ENCODE measurements around the gene ADARB1. TPM values are rescaled to one million over a fixed set of nuclear protein-coding genes. Genes with fewer than 3 reads are reported as not detected.

Gene ADARB1
- polyA plus RNA-seq, 1 donor (not counting 4 experiments of a cell fraction or from before 2014, with no cell fraction given): 13.0 TPM

DNA sequence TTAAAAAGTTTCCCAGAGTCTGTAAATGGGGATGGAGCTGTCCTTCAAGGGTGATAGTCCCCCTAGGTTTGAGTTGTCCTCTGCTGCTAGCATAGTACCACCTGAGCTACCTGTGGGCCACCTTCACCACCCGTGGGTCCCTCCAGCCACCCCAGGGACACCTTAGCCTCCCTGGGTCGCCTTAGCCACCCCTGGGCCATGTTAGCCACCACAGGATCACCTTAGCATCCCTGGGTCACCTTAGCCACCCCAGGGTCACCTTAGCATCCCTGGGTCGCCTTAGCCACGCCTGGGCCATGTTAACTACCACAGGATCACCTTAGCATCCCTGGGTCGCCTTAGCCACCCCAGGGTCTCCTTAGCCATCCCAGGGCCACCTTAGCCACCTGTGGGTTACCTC is 67.1 kb downstream of the ADARB1 start:
- DNase-seq (ENCODE audit: low read depth, low spot score): no peak
- no peak overlapping the region for H3K4me3 ChIP-seq (ENCODE audit: control insufficient read depth in 2 of 3, extremely low read depth in 1 of 3, insufficient read depth in 2 of 3, low read depth in 1 of 3, low read length in 3 of 3)
- H3K36me3 ChIP-seq (ENCODE audit: control insufficient read depth in 2 of 2, extremely low read depth in 1 of 2, insufficient read depth in 2 of 2, low read length in 2 of 2): peaks cover 9 to 11% of the 10 kb centered on the region in 2 experiments
- H3K9ac ChIP-seq (ENCODE audit: control insufficient read depth, extremely low read depth, insufficient read depth, low read length): no peak overlapping the region
- H3K4me1 ChIP-seq (ENCODE audit: control insufficient read depth, extremely low read depth, insufficient read depth, low read length): peaks cover 3% of the 10 kb centered on the region
- H3K9me3 ChIP-seq (ENCODE audit: control insufficient read depth, low read depth, low read length): no peaks in the 10 kb centered on the region
- H3K4me2 ChIP-seq (ENCODE audit: control insufficient read depth, extremely low read depth, insufficient read depth, low read depth, low read length): no peak overlapping the region
- no peaks in the 10 kb centered on the region for H4K20me1 ChIP-seq (ENCODE audit: control insufficient read depth, extremely low read depth, insufficient read depth, low read length)
- no peaks in the 10 kb centered on the region for H3K9me1 ChIP-seq (ENCODE audit: control insufficient read depth, extremely low read depth, insufficient read depth, low read length)
- no peak for FAIRE-seq
- no peaks in the 10 kb centered on the region for H3K79me2 ChIP-seq (ENCODE audit: control insufficient read depth, insufficient read depth, low read length)
- no peaks in the 10 kb centered on the region for H3K27me3 ChIP-seq (ENCODE audit: control insufficient read depth, extremely low read depth, insufficient read depth, low read length)
- H2AFZ ChIP-seq (ENCODE audit: control insufficient read depth, low read length): no peak overlapping the region
- dilution Hi-C loops (cut with MboI; ENCODE audit: extremely low pct_ligation_motif_present, low sequenced_read_pairs): no loop called here
- no peak for TF ChIP-seq EZH2 (IDR thresholded peaks at IDR 0.05; ENCODE audit: low read length)
- TF ChIP-seq, protein P1, sequence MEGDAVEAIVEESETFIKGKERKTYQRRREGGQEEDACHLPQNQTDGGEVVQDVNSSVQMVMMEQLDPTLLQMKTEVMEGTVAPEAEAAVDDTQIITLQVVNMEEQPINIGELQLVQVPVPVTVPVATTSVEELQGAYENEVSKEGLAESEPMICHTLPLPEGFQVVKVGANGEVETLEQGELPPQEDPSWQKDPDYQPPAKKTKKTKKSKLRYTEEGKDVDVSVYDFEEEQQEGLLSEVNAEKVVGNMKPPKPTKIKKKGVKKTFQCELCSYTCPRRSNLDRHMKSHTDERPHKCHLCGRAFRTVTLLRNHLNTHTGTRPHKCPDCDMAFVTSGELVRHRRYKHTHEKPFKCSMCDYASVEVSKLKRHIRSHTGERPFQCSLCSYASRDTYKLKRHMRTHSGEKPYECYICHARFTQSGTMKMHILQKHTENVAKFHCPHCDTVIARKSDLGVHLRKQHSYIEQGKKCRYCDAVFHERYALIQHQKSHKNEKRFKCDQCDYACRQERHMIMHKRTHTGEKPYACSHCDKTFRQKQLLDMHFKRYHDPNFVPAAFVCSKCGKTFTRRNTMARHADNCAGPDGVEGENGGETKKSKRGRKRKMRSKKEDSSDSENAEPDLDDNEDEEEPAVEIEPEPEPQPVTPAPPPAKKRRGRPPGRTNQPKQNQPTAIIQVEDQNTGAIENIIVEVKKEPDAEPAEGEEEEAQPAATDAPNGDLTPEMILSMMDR (optimal IDR thresholded peaks at IDR 0.05 in 1 of 3, IDR thresholded peaks at IDR 0.05 in 1 of 3, conservative IDR thresholded peaks at IDR 0.05 in 1 of 3; ENCODE audit: extremely low read depth in 1 of 3, insufficient read depth in 2 of 3, low read length in 3 of 3): no peak
- no peak overlapping the region for H3K27ac ChIP-seq (ENCODE audit: control insufficient read depth, insufficient read depth, low read length)

DNA sequence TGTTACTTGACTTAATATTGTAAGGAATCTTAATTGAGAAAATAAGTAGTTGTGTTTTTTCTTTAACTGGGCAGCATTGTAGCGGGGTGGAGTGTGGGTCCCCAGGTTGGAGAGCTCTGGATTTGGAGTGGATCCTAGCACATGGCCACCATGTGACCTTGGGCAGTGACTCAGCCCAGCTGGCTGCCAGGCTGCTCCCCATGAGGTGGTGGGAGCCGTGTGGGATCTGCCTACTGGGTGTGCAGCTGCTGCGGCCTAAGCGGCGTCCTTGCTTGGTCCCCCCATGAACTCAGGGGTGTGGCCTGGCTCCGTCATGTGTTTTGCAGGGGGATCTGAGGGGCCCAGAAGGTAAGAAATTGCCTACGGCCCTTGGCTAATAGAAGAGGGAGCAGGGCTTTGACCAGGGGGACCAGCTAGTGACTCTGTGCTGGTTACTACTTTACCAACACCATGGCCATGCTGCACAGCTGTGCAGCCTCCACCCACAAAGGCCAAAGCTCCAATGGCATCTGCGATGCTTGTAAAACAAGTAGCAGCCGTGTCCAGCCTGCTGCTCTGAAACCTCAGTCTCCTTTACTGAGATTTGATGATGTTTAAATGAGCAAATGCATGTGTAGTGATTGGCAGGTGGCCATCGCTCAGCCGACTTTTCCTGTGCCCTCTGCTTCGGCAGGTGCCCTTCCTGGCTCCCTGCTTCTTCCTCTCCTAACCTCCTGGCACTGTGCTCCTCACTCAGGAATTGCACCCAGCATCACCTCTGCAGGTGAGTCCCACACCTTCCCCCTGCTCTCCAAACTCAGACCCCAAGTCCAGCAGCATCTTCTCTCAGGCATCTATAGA is 68.3 kb downstream of the ADARB1 start:
- peaks cover 4% of the 10 kb centered on the region for H3K4me1 ChIP-seq (ENCODE audit: control insufficient read depth, extremely low read depth, insufficient read depth, low read length)
- H3K9ac ChIP-seq (ENCODE audit: control insufficient read depth, extremely low read depth, insufficient read depth, low read length): no peak overlapping the region
- no peak overlapping the region for H2AFZ ChIP-seq (ENCODE audit: control insufficient read depth, low read length)
- H3K79me2 ChIP-seq (ENCODE audit: control insufficient read depth, insufficient read depth, low read length): no peaks in the 10 kb centered on the region
- DNase-seq (ENCODE audit: low read depth, low spot score) (no peak), FAIRE-seq (no peak)
- H3K9me3 ChIP-seq (ENCODE audit: control insufficient read depth, low read depth, low read length): no peaks in the 10 kb centered on the region
- H3K27me3 ChIP-seq (ENCODE audit: control insufficient read depth, extremely low read depth, insufficient read depth, low read length): no peaks in the 10 kb centered on the region
- H3K27ac ChIP-seq (ENCODE audit: control insufficient read depth, insufficient read depth, low read length): no peak overlapping the region
- no peak overlapping the region for H3K4me2 ChIP-seq (ENCODE audit: control insufficient read depth, extremely low read depth, insufficient read depth, low read depth, low read length)
- H4K20me1 ChIP-seq (ENCODE audit: control insufficient read depth, extremely low read depth, insufficient read depth, low read length): no peaks in the 10 kb centered on the region
- H3K36me3 ChIP-seq (ENCODE audit: control insufficient read depth in 2 of 2, extremely low read depth in 1 of 2, insufficient read depth in 2 of 2, low read length in 2 of 2): peaks cover 11 to 12% of the 10 kb centered on the region in 2 experiments
- TF ChIP-seq, protein P1 (optimal IDR thresholded peaks at IDR 0.05 in 1 of 3, IDR thresholded peaks at IDR 0.05 in 1 of 3, conservative IDR thresholded peaks at IDR 0.05 in 1 of 3; ENCODE audit: extremely low read depth in 1 of 3, insufficient read depth in 2 of 3, low read length in 3 of 3): no peak
- no peak for TF ChIP-seq EZH2 (IDR thresholded peaks at IDR 0.05; ENCODE audit: low read length)
- no peak overlapping the region for H3K4me3 ChIP-seq (ENCODE audit: control insufficient read depth in 2 of 3, extremely low read depth in 1 of 3, insufficient read depth in 2 of 3, low read depth in 1 of 3, low read length in 3 of 3)
- H3K9me1 ChIP-seq (ENCODE audit: control insufficient read depth, extremely low read depth, insufficient read depth, low read length): no peaks in the 10 kb centered on the region
- dilution Hi-C loops (cut with MboI; ENCODE audit: extremely low pct_ligation_motif_present, low sequenced_read_pairs): no loop called here
